Upper lobe of right lung (tissue), 1 donor: ENCODE results near the gene CTSF. TPM values are rescaled to one million over a fixed set of nuclear protein-coding genes. Genes with fewer than 3 reads are reported as not detected.

Experiments
- ATAC-seq: fragments of 200-7000 bp; cut with Tn5 transposase; one replicate; pipeline ENCODE4 v1.9.1; 2020; ENCODE audit warnings: mild to moderate bottlenecking, moderate library complexity
- DNase-seq: peaks from one replicate; pipeline ENCODE4 v3.0.0-alpha.2; 2020
- H3K27ac ChIP-seq: fragments of 200-600 bp; one replicate; pipeline ENCODE4 v1.8.0; 2022
- H3K27me3 ChIP-seq: fragments of 200-600 bp; one replicate; pipeline ENCODE4 v1.8.0; 2022; ENCODE audit warnings: mild to moderate bottlenecking
- H3K36me3 ChIP-seq: fragments of 200-600 bp; one replicate; pipeline ENCODE4 v1.8.0; 2022
- H3K4me1 ChIP-seq: fragments of 200-600 bp; one replicate; pipeline ENCODE4 v1.8.0; 2022
- H3K4me3 ChIP-seq: fragments of 200-600 bp; one replicate; pipeline ENCODE4 v1.8.0; 2022; ENCODE audit warnings: mild to moderate bottlenecking
- H3K9me3 ChIP-seq: fragments of 200-600 bp; one replicate; pipeline ENCODE4 v1.8.0; 2022
- intact Hi-C: fragments of 100-400 bp; cut with DNase I; formaldehyde crosslinking; loops from one replicate; pipeline ENCODE4 v1.11.0; 2022
- total RNA-seq: library from RNA; stranded (reverse); fragmentation: NEBNext Ultra II Directional; extraction: Animal tissue kit (Norgen Biotek cat#: 25700); gene quantifications from one replicate; pipeline ENCODE4 v1.2.1, GENCODE V29; 2021
- TF ChIP-seq, protein P1 (sequence below): fragments of 200-600 bp; IDR thresholded peaks from one replicate; pipeline ENCODE4 v1.8.0; 2022; ENCODE audit warnings: antibody characterized with exemption
- donor health status: DM: no; HTN: yes; CAD: no; lungs with severe emphysema.

CTSF gene
- total RNA-seq, 1 donor from 2014 or later: 37.0 TPM

DNA sequence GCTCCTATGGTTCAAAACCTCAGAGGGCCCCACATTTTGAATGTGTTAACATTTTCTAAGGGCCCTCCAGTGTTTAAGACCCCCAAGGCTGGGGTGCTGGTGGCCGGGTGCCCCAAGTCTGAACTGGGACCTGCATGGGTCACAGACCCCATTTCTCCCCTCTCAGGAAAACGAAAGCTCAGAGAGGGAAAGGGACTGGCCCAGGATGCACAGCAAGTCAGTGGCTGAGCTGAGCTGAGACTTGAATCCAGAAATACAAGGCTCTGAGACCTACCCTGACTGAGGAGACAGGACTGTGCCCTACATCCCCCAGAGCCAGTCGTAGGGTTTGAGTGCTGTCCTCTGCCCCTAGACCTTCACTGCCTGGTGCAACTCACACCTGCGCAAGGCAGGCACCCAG is 17.5 kb downstream of the CTSF start:
- Histone ChIP-seq H3K27ac (no peak overlapping the region), H3K9me3 (no peaks in the 10 kb centered on the region), H3K4me1 (peaks cover 6% of the 10 kb centered on the region), H3K36me3 (no peaks in the 10 kb centered on the region), H3K27me3 (no peaks in the 10 kb centered on the region), H3K4me3 (no peak overlapping the region)
- ATAC-seq (no peak), DNase-seq (no peak)
- TF ChIP-seq, protein P1, sequence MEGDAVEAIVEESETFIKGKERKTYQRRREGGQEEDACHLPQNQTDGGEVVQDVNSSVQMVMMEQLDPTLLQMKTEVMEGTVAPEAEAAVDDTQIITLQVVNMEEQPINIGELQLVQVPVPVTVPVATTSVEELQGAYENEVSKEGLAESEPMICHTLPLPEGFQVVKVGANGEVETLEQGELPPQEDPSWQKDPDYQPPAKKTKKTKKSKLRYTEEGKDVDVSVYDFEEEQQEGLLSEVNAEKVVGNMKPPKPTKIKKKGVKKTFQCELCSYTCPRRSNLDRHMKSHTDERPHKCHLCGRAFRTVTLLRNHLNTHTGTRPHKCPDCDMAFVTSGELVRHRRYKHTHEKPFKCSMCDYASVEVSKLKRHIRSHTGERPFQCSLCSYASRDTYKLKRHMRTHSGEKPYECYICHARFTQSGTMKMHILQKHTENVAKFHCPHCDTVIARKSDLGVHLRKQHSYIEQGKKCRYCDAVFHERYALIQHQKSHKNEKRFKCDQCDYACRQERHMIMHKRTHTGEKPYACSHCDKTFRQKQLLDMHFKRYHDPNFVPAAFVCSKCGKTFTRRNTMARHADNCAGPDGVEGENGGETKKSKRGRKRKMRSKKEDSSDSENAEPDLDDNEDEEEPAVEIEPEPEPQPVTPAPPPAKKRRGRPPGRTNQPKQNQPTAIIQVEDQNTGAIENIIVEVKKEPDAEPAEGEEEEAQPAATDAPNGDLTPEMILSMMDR: no peak
- intact Hi-C loops: no loop called here

- ATAC-seq (no peak), DNase-seq (no peak)
- TF ChIP-seq, protein P1: no peak
- H3K4me1 ChIP-seq: peaks cover 13% of the 10 kb centered on the region
- no peak overlapping the region for H3K27ac ChIP-seq
- no peaks in the 10 kb centered on the region for H3K9me3 ChIP-seq
- H3K4me3 ChIP-seq: no peak overlapping the region
- H3K36me3 ChIP-seq: no peaks in the 10 kb centered on the region
- no peaks in the 10 kb centered on the region for H3K27me3 ChIP-seq
- intact Hi-C loops: no loop called here
Observed at GRCh38 chr11:66549696-66550095, 18.7 kb downstream of the CTSF start.

DNA sequence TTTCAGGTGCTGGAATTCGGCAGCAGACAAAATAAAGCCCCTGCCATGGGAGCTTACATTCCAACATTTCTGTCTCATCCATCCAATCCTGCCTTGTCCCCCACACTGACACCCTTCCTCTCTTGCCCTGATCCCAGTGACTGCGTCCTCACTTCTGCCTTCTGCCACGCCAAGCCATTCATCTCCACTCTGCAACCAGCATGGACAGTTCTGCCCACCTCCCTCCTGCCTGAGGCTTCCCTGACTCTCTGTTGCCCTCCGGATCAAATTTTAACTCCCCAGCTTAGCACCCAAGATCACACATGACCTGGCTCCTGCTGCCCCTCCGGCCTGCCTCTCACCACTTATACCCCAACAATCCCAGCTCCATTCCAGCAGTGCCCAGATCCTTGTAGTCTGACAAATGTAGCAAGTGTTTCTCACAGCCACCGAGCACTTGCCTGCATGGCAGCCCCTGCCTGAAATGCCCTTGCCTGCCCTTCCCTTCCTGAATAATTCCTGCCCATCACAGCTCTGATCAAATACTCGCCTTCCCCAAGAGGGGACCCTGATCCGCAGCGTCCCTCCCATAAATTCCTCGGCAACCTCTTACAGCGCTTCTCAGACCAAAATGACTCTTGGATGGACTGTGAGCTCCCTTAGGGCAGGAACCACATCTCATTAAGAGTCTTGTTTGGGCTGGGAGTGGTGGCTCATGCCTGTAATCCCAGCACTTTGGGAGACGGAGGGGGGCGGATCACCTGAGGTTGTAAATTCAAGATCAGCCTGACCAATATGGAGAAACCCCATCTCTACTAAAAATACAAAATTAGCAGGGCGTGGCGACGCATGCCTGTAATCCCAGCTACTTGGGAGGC is 19.4 kb downstream of the CTSF start:
- intact Hi-C loops: no loop called here
- Histone ChIP-seq H3K27ac (no peak overlapping the region), H3K4me1 (peaks cover 20% of the 10 kb centered on the region), H3K36me3 (no peaks in the 10 kb centered on the region), H3K9me3 (no peaks in the 10 kb centered on the region), H3K4me3 (no peak overlapping the region), H3K27me3 (no peaks in the 10 kb centered on the region)
- no peak for DNase-seq
- ATAC-seq: no peak
- TF ChIP-seq, protein P1: no peak

GRCh38 chr11:66548041-66548440 is 20.4 kb downstream of the CTSF start:
- TF ChIP-seq, protein P1: no peak
- Histone ChIP-seq H3K4me1 (peaks cover 28% of the 10 kb centered on the region), H3K4me3 (no peak overlapping the region), H3K27ac (no peak overlapping the region), H3K9me3 (no peaks in the 10 kb centered on the region), H3K36me3 (peaks cover 4% of the 10 kb centered on the region), H3K27me3 (no peaks in the 10 kb centered on the region)
- intact Hi-C loops: no loop called here
- DNase-seq (no peak), ATAC-seq (no peak)

GRCh38 chr11:66547662-66548009 is 20.8 kb downstream of the CTSF start:
- H3K9me3 ChIP-seq: no peaks in the 10 kb centered on the region
- DNase-seq (no peak), ATAC-seq (no peak)
- H3K4me1 ChIP-seq: peaks cover 28% of the 10 kb centered on the region
- no peaks in the 10 kb centered on the region for H3K27me3 ChIP-seq
- no peak overlapping the region for H3K4me3 ChIP-seq
- TF ChIP-seq, protein P1: no peak
- H3K36me3 ChIP-seq: peaks cover 6% of the 10 kb centered on the region
- intact Hi-C loops: no loop called here
- H3K27ac ChIP-seq: no peak overlapping the region
